GM23248 (cell line): Measurements from ENCODE around the gene CD59. TPM values are rescaled to one million over a fixed set of nuclear protein-coding genes. Genes with fewer than 3 reads are reported as not detected.

ENCODE experiments used
- DNase-seq: peaks from one replicate; pipeline ENCODE4 v3.0.0-alpha.2; 2015
- H2AFZ ChIP-seq: fragments of 200-600 bp; sonication (generic); 2 replicates; pipeline ENCODE4 v1.6.1; 2016; ENCODE audit warnings: antibody characterized with exemption
- H3F3A ChIP-seq: fragments of 200-600 bp; sonication (generic); 2 replicates; pipeline ENCODE4 v1.6.1; 2016; ENCODE audit warnings: mild to moderate bottlenecking, antibody characterized with exemption, mixed run types; ENCODE audit not compliant: insufficient read depth
- H3K27ac ChIP-seq: fragments of 200-600 bp; sonication (generic); 2 replicates; pipeline ENCODE4 v1.5.1; 2016; ENCODE audit warnings: mild to moderate bottlenecking
- H3K27me3 ChIP-seq: fragments of 200-600 bp; sonication (generic); replicated peaks from 2 replicates; pipeline ENCODE4 v1.6.1; 2016; ENCODE audit warnings: mild to moderate bottlenecking; ENCODE audit not compliant: insufficient read depth
- H3K36me3 ChIP-seq: fragments of 200-600 bp; sonication (generic); 2 replicates; pipeline ENCODE4 v1.6.1; 2016; ENCODE audit warnings: low read depth, mild to moderate bottlenecking
- H3K4me1 ChIP-seq: fragments of 200-600 bp; sonication (generic); 2 replicates; pipeline ENCODE4 v1.6.1; 2016; ENCODE audit warnings: mild to moderate bottlenecking; ENCODE audit not compliant: insufficient read depth
- H3K4me2 ChIP-seq: fragments of 200-600 bp; sonication (generic); one replicate; pipeline ENCODE4 v1.6.1; 2016; ENCODE audit warnings: mild to moderate bottlenecking; ENCODE audit not compliant: unreplicated experiment
- H3K4me3 ChIP-seq: fragments of 200-600 bp; sonication (generic); 2 replicates; pipeline ENCODE4 v1.5.1; 2016; ENCODE audit warnings: mild to moderate bottlenecking
- H3K79me2 ChIP-seq: fragments of 200-600 bp; sonication (generic); 2 replicates; pipeline ENCODE4 v1.6.1; 2016; ENCODE audit warnings: mild to moderate bottlenecking; ENCODE audit not compliant: insufficient read depth
- H3K9ac ChIP-seq: fragments of 200-600 bp; sonication (generic); 2 replicates; pipeline ENCODE4 v1.6.1; 2016; ENCODE audit warnings: mild to moderate bottlenecking
- H3K9me2 ChIP-seq: fragments of 200-600 bp; sonication (generic); 2 replicates; pipeline ENCODE4 v1.6.1; 2016; ENCODE audit warnings: mixed run types, mild to moderate bottlenecking, moderate library complexity; ENCODE audit not compliant: insufficient read depth
- H3K9me3 ChIP-seq: fragments of 200-600 bp; sonication (generic); one replicate; pipeline ENCODE4 v1.6.1; 2017; ENCODE audit warnings: low read depth
- H4K20me1 ChIP-seq: fragments of 200-600 bp; sonication (generic); 2 replicates; pipeline ENCODE4 v1.6.0; 2016; ENCODE audit not compliant: insufficient read depth
- EZH2 ChIP-seq: fragments of 200-600 bp; sonication (generic); IDR thresholded peaks from 2 replicates; pipeline ENCODE4 v1.6.1; 2018; ENCODE audit warnings: antibody characterized with exemption, mild to moderate bottlenecking; ENCODE audit not compliant: insufficient read depth, poor library complexity, severe bottlenecking
- EZH2phosphoT487 ChIP-seq: fragments of 200-600 bp; sonication (generic); IDR thresholded peaks from 2 replicates; pipeline ENCODE4 v1.6.1; 2018; ENCODE audit warnings: antibody characterized with exemption, moderate library complexity, mild to moderate bottlenecking, low read depth; ENCODE audit not compliant: insufficient read depth
- WGBS, 2 experiments: methylation state at CpG; one replicate each; pipeline ENCODE4 v1.1.6; 2015 to 2017; ENCODE audit warnings: low lambda C conversion rate in 2 of 2, low coverage in 1 of 2; ENCODE audit errors: missing lambda C conversion rate in 2 of 2; 5-methylcytosine and 5-hydroxymethylcytosine counted together
- in situ Hi-C: fragments of 300-500 bp; cut with MboI; formaldehyde crosslinking; loops from 2 replicates; pipeline ENCODE4 v1.15.0; 2020
- polyA plus RNA-seq: library from polyadenylated mRNA; unstranded; fragments of >200 nt; fragmentation: Nextera tagmentation; extraction: Ambion mirVana; gene quantifications from 2 replicates; pipeline ENCODE4 v1.2.1, GENCODE V29; 2016
- total RNA-seq: library from RNA; depleted of rRNA; stranded (reverse); fragments of >200 nt; shearing (Covaris generic); gene quantifications from 2 replicates; pipeline ENCODE4 v1.2.3, GENCODE V29; 2014

CD59 gene
- total and polyA plus RNA-seq, 2 experiments from 2014 or later = 1,314 to 2,015 TPM

DNA sequence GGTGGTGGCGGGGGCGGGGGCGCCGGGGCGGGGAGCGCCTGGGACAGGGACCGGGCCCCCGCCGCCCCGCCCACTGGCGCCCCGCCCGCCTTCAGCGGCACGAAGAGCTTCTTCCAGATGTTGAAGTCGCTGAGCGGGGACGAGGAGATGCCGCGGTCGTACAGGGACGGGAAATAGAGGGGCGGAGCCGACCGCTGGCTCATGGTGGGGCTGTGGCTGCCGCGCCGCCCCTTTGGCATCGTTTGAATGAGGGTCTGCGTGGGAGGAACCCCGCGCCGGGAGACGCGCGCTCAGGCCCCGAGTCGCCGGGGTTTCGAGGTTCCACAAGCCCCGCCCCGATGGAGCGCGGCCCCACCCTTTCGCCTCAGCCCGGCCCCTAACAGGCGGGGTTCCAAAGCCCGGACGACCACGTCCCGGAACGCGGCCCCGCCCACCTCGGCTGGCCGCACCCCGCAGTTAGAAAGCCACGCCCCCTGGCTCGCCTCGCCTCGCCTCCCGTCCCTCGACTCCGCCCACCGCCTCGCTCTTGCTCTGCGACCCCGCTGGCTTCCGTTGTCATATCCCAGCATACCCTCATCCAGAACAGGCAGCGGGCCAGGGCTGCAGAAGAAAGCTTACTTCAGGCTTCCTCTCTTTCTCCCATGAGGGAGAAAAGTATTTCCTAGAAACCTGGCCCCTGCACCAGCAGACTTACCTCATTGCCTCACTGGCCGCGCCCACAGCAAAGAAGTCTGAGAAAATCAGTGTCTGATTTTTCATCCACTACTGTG, 35.5 kb downstream of the CD59 start, which contains the start of gene C11orf91:
TSS of gene C11orf91 (minus strand) at position 325 of the 770 bp plus-strand sequence. CDS start at position 239, 86 bp downstream.
- Histone ChIP-seq H2AFZ (peak within 1 kb of the TSS; percentile 31; the same call in 1 of the 2 replicates), H3K79me2 (peaks cover 12% of the 10 kb centered on the region), H3K9me3 (no peaks in the 10 kb centered on the region), H3K4me2 (peak within 1 kb of the TSS; percentile 80), H3K9me2 (no peaks in the 10 kb centered on the region), H3K4me3 (peak within 1 kb of the TSS; percentile 65), H4K20me1 (no peaks in the 10 kb centered on the region), H3K36me3 (peaks cover 11% of the 10 kb centered on the region), H3F3A (peaks cover 48% of the 10 kb centered on the region), H3K9ac (peak within 1 kb of the TSS; percentile 81), H3K27ac (peak within 1 kb of the TSS; percentile 94), H3K4me1 (peaks cover 54% of the 10 kb centered on the region), H3K27me3 (no peaks in the 10 kb centered on the region)
- in situ Hi-C loops = no loop called here
- TF ChIP-seq EZH2phosphoT487 (no peak), EZH2 (no peak)
- 1% methylated on average over 30 to 43 of the region's 72 CpGs for WGBS, 2 experiments
- DNase-seq = peak; percentile 99

DNA sequence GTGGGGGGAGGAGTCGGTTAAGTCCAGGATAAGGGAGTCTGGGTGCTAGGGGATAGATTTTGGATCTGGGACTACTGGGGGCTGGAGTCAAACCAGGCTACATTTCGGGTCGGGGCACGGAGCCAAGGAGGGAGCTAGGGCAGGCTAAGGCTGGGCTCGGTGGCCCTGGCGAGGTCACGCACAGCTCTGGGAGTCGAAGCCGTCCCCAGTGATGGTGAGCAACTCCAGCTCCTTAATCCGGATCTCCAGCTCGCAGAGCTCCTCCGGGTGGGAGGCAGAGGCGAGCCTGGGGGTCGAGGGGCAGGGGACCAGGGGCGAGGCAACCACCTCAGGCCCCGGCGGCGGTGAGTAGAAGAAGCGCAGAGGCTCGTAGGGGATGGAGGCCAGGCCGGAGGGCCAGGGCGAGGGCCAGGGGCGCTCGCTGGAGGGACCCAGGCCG, 36.1 kb downstream of the CD59 start:
- H3F3A ChIP-seq = peaks cover 42% of the 10 kb centered on the region
- H2AFZ ChIP-seq = peak overlapping the region; percentile 31; the same call in 1 of the 2 replicates
- peaks cover 49% of the 10 kb centered on the region for H3K4me1 ChIP-seq
- peaks cover 4% of the 10 kb centered on the region for H3K36me3 ChIP-seq
- peak; percentile 51 for DNase-seq
- H3K27ac ChIP-seq = peak overlapping the region; percentile 94
- WGBS, 2 experiments = 17 to 20% methylated on average over 18 to 19 of the region's 25 CpGs
- TF ChIP-seq EZH2phosphoT487 = no peak
- no peak for TF ChIP-seq EZH2
- H3K4me3 ChIP-seq = peak overlapping the region; percentile 65
- H3K27me3 ChIP-seq = no peaks in the 10 kb centered on the region
- H3K9me3 ChIP-seq = no peaks in the 10 kb centered on the region
- no peaks in the 10 kb centered on the region for H4K20me1 ChIP-seq
- in situ Hi-C loops = no loop called here
- H3K79me2 ChIP-seq = 0 out of 2 replicates have a peak, but pooled peaks cover 7% of the 10 kb centered on the region
- no peaks in the 10 kb centered on the region for H3K9me2 ChIP-seq
- H3K4me2 ChIP-seq = peak overlapping the region; percentile 80
- peak overlapping the region; percentile 81 for H3K9ac ChIP-seq

DNA sequence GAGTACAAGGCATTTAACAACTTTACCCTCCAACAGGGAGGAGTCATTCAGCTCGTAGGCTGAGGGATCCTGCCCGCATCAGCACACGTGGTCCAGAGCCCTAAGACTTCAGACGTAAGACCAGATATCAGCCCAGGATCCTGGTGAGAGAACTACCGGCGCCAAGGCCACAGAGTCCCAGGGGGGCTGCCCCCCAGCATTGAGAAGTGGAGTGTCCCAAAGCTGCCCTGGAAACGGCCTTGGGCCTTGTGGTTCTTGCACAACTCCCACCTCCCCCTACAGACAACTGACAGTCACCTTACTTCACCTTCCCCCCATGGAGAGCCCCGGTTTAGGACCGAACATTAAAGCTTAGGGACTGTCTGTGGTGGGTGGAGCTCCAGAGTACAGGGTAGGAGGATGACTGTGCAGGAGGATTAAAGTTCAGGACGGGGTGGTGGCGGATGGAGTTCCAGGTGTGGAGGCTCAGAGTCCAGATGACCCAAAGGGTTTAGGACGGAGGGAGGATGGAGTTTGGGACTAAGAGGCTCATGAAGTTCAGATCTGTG, 36.6 kb downstream of the CD59 start:
- 0 out of 2 replicates have a peak, but pooled peaks cover 6% of the 10 kb centered on the region for H3K79me2 ChIP-seq
- peak overlapping the region; percentile 80 for H3K4me2 ChIP-seq
- in situ Hi-C loops = no loop called here
- 0 out of 2 replicates have a peak overlapping the region, but pooled peaks have one; percentile 31 for H2AFZ ChIP-seq
- no peak for DNase-seq
- 70 to 82% methylated on average over 11 to 12 of the region's 12 CpGs for WGBS, 2 experiments
- no peaks in the 10 kb centered on the region for H3K27me3 ChIP-seq
- H3K9me3 ChIP-seq = no peaks in the 10 kb centered on the region
- TF ChIP-seq EZH2phosphoT487 (no peak), EZH2 (no peak)
- no peaks in the 10 kb centered on the region for H3K9me2 ChIP-seq
- H3K9ac ChIP-seq = peak overlapping the region; percentile 81
- H4K20me1 ChIP-seq = no peaks in the 10 kb centered on the region
- peak overlapping the region; percentile 94 for H3K27ac ChIP-seq
- peaks cover 49% of the 10 kb centered on the region for H3K4me1 ChIP-seq
- peak overlapping the region; percentile 65; the same call in 1 of the 2 replicates for H3K4me3 ChIP-seq
- H3K36me3 ChIP-seq = no peaks in the 10 kb centered on the region; the same call in 1 of the 2 replicates
- peaks cover 37% of the 10 kb centered on the region for H3F3A ChIP-seq

DNA sequence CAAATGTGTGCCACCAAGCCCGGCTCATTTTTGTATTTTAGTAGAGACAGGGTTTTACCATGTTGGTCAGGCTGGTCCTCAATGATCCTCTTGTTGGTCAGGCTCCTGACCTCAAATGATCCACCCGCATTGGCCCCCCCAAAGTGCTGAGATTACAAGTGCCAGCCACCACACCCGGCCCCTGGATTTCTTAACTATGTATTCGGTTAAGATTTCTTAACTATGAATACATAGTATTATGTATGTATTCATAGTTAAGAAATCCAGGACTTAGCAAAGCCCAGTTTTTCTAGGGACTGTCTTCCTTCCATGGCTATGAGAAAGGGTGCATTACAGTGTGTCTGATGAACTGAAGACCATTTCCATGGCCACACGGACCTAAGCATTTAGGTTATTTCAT, 37.3 kb downstream of the CD59 start:
- DNase-seq = no peak
- TF ChIP-seq EZH2phosphoT487 (no peak), EZH2 (no peak)
- Histone ChIP-seq H3K27me3 (no peaks in the 10 kb centered on the region), H3K36me3 (no peaks in the 10 kb centered on the region), H4K20me1 (no peaks in the 10 kb centered on the region), H3K9ac (no peak overlapping the region), H3K27ac (no peak overlapping the region), H3F3A (peaks cover 37% of the 10 kb centered on the region), H3K4me1 (peaks cover 44% of the 10 kb centered on the region), H3K79me2 (no peaks in the 10 kb centered on the region), H3K9me3 (no peaks in the 10 kb centered on the region), H3K4me2 (no peak overlapping the region), H3K4me3 (no peak overlapping the region), H2AFZ (no peak overlapping the region), H3K9me2 (no peaks in the 10 kb centered on the region)
- WGBS, 2 experiments = 90 to 91% methylated on average over 5 of the region's 5 CpGs
- in situ Hi-C loops = no loop called here
